Duodenal mucosa (tissue), 2 donors: ENCODE measurements around the gene RMDN2.

ENCODE experiments used
- H3K27ac ChIP-seq: one replicate; pipeline ENCODE4 v1.7.0; 2013; ENCODE audit warnings: low read depth, low read length
- H3K27me3 ChIP-seq, 2 donors: one replicate each; pipeline ENCODE4 v1.7.0; 2013; ENCODE audit warnings: low read length in 2 of 2, control low read depth in 1 of 2; ENCODE audit not compliant: insufficient read depth in 2 of 2, control insufficient read depth in 1 of 2
- H3K36me3 ChIP-seq, 2 donors: one replicate each; pipeline ENCODE4 v1.7.0; 2013; ENCODE audit warnings: low read length in 2 of 2, control low read depth in 1 of 2; ENCODE audit not compliant: insufficient read depth in 2 of 2, control insufficient read depth in 1 of 2
- H3K4me1 ChIP-seq, 2 donors: one replicate each; pipeline ENCODE4 v1.7.0; 2013; ENCODE audit warnings: low read length in 2 of 2, control low read depth in 1 of 2; ENCODE audit not compliant: insufficient read depth in 2 of 2, control insufficient read depth in 1 of 2
- H3K4me3 ChIP-seq, 2 donors: one replicate each; pipeline ENCODE4 v1.7.0; 2013; ENCODE audit warnings: low read length in 2 of 2, low read depth in 1 of 2
- H3K9ac ChIP-seq, 2 donors: one replicate each; pipeline ENCODE4 v1.7.0; 2013; ENCODE audit warnings: low read length in 2 of 2, low read depth in 1 of 2
- H3K9me3 ChIP-seq, 2 donors: one replicate each; pipeline ENCODE4 v1.7.0; 2013; ENCODE audit warnings: low read length in 2 of 2, control low read depth in 1 of 2; ENCODE audit not compliant: control insufficient read depth in 1 of 2

RMDN2 gene

GRCh38 chr2:37896319-37896718, 28.8 kb upstream of the RMDN2 start:
- Histone ChIP-seq H3K27ac (no peak overlapping the region), H3K4me3 (no peak overlapping the region), H3K9ac (no peak overlapping the region), H3K36me3 (no peaks in the 10 kb centered on the region), H3K9me3 (peaks cover 0 to 4% of the 10 kb centered on the region in 2 donors), H3K4me1 (peaks cover 5 to 8% of the 10 kb centered on the region in 2 donors), H3K27me3 (no peaks in the 10 kb centered on the region)

GRCh38 chr2:37897511-37897910, 27.6 kb upstream of the RMDN2 start:
- Histone ChIP-seq H3K4me1 (peaks cover 2 to 8% of the 10 kb centered on the region in 2 donors), H3K36me3 (no peaks in the 10 kb centered on the region), H3K9me3 (peaks cover 0 to 4% of the 10 kb centered on the region in 2 donors), H3K4me3 (no peak overlapping the region), H3K27ac (no peak overlapping the region), H3K27me3 (no peaks in the 10 kb centered on the region), H3K9ac (no peak overlapping the region)

GRCh38 chr2:37898448-37898847, 26.6 kb upstream of the RMDN2 start:
- peaks cover 6 to 8% of the 10 kb centered on the region in 2 donors for H3K4me1 ChIP-seq
- no peak overlapping the region for H3K4me3 ChIP-seq
- H3K36me3 ChIP-seq, result no peaks in the 10 kb centered on the region
- H3K27me3 ChIP-seq, result no peaks in the 10 kb centered on the region
- peaks cover 0 to 4% of the 10 kb centered on the region in 2 donors for H3K9me3 ChIP-seq
- no peak overlapping the region for H3K9ac ChIP-seq
- no peak overlapping the region for H3K27ac ChIP-seq

GRCh38 chr2:37902991-37903390, 22.1 kb upstream of the RMDN2 start:
- Histone ChIP-seq H3K4me1 (peaks cover 10 to 13% of the 10 kb centered on the region in 2 donors), H3K9me3 (peaks cover 0 to 4% of the 10 kb centered on the region in 2 donors), H3K27ac (no peak overlapping the region), H3K36me3 (no peaks in the 10 kb centered on the region), H3K9ac (no peak overlapping the region), H3K4me3 (no peak overlapping the region), H3K27me3 (no peaks in the 10 kb centered on the region)

- H3K4me1 ChIP-seq, result peaks cover 10 to 13% of the 10 kb centered on the region in 2 donors
- no peak overlapping the region for H3K4me3 ChIP-seq
- no peak overlapping the region for H3K9ac ChIP-seq
- H3K9me3 ChIP-seq, result peaks cover 0 to 4% of the 10 kb centered on the region in 2 donors
- no peaks in the 10 kb centered on the region for H3K27me3 ChIP-seq
- H3K27ac ChIP-seq, result no peak overlapping the region
- H3K36me3 ChIP-seq, result no peaks in the 10 kb centered on the region
Measured at GRCh38 chr2:37904425-37904824, 20.7 kb upstream of the RMDN2 start.

GRCh38 chr2:37904993-37905392, 20.1 kb upstream of the RMDN2 start:
- Histone ChIP-seq H3K27ac (no peak overlapping the region), H3K4me1 (peaks cover 10 to 13% of the 10 kb centered on the region in 2 donors), H3K9ac (no peak overlapping the region), H3K27me3 (no peaks in the 10 kb centered on the region), H3K9me3 (peaks cover 0 to 4% of the 10 kb centered on the region in 2 donors), H3K4me3 (no peak overlapping the region), H3K36me3 (no peaks in the 10 kb centered on the region)

- H3K27me3 ChIP-seq, result no peaks in the 10 kb centered on the region
- H3K4me3 ChIP-seq, result no peak overlapping the region
- no peaks in the 10 kb centered on the region for H3K9me3 ChIP-seq
- H3K36me3 ChIP-seq, result no peaks in the 10 kb centered on the region
- peaks cover 10 to 13% of the 10 kb centered on the region in 2 donors for H3K4me1 ChIP-seq
- no peak overlapping the region for H3K9ac ChIP-seq
- no peak overlapping the region for H3K27ac ChIP-seq
Measured at GRCh38 chr2:37906131-37906530, 19.0 kb upstream of the RMDN2 start.

GRCh38 chr2:37907501-37908225, 17.4 kb upstream of the RMDN2 start:
- Histone ChIP-seq H3K9me3 (no peaks in the 10 kb centered on the region), H3K4me1 (peaks cover 8 to 13% of the 10 kb centered on the region in 2 donors), H3K9ac (no peak overlapping the region), H3K4me3 (no peak overlapping the region), H3K27me3 (no peaks in the 10 kb centered on the region), H3K27ac (no peak overlapping the region), H3K36me3 (no peaks in the 10 kb centered on the region)

GRCh38 chr2:37911296-37911873, 13.7 kb upstream of the RMDN2 start:
- H3K27me3 ChIP-seq, result no peaks in the 10 kb centered on the region
- no peak overlapping the region for H3K9ac ChIP-seq
- H3K4me1 ChIP-seq, result peaks cover 2 to 6% of the 10 kb centered on the region in 2 donors
- no peak overlapping the region for H3K4me3 ChIP-seq
- no peaks in the 10 kb centered on the region for H3K9me3 ChIP-seq
- no peaks in the 10 kb centered on the region for H3K36me3 ChIP-seq
- H3K27ac ChIP-seq, result no peak overlapping the region

- H3K4me1 ChIP-seq, result peaks cover 6 to 13% of the 10 kb centered on the region in 2 donors
- no peaks in the 10 kb centered on the region for H3K9me3 ChIP-seq
- no peak overlapping the region for H3K9ac ChIP-seq
- H3K27me3 ChIP-seq, result no peaks in the 10 kb centered on the region
- H3K4me3 ChIP-seq, result no peak overlapping the region
- no peak overlapping the region for H3K27ac ChIP-seq
- no peaks in the 10 kb centered on the region for H3K36me3 ChIP-seq
Measured at GRCh38 chr2:37912056-37912455, 13.0 kb upstream of the RMDN2 start.
